Midbrain (tissue), 1 donor: ENCODE data around the gene ZNF417.
"Not testable (repeated sequence)": the region's sequence is repeated elsewhere in the genome, so short reads cannot be mapped to it uniquely, and the experiment has no call there.

Experiments used
- DNase-seq: peaks from one replicate; lab custom pipeline; 2025; lab: John Stamatoyannopoulos, UW

The ZNF417 gene

GRCh38 chr19:57887195-57887941 is 29.0 kb downstream of the ZNF417 start:
- DNase-seq: no peak

GRCh38 chr19:57886046-57886445 is 30.3 kb downstream of the ZNF417 start:
- no peak for DNase-seq

GRCh38 chr19:57873883-57874799 is 42.3 kb downstream of the ZNF417 start:
- not testable (repeated sequence) for DNase-seq

GRCh38 chr19:57872450-57872849 is 43.9 kb downstream of the ZNF417 start:
- DNase-seq: no peak

- DNase-seq: no peak
These were observed 46.2 kb downstream of the ZNF417 start for GRCh38 chr19:57870225-57870624.

- not testable (repeated sequence) for DNase-seq
These were observed 46.7 kb downstream of the ZNF417 start for GRCh38 chr19:57869655-57870054.

- no peak for DNase-seq
These were observed 48.4 kb downstream of the ZNF417 start for GRCh38 chr19:57867868-57868492.
